Caco-2 (cell line): Measurements from ENCODE around the gene MAGI1. TPM values are rescaled to one million over a fixed set of nuclear protein-coding genes. Genes with fewer than 3 reads are reported as not detected.

Experiments
- BruUV-seq: library from RNA; stranded (reverse); fragments of 400-500 nt; replicated peaks from 2 replicates; lab custom pipeline; 2021; lab: Mats Ljungman, UMichigan
- CTCF ChIA-PET: fragments of 300-600 bp; sonication (Branson Sonifier 250); formaldehyde crosslinking; loops from one replicate; lab custom pipeline; 2022; ENCODE audit warnings: antibody characterized with exemption; lab: Charles Lee
- POLR2A ChIA-PET: fragments of 300-600 bp; sonication (Branson Sonifier 250); formaldehyde crosslinking; loops from one replicate; lab custom pipeline; 2022; ENCODE audit warnings: antibody characterized with exemption; lab: Charles Lee
- DNase-seq, 2 experiments: peaks; one replicate each; pipeline versions ENCODE4 v3.0.0 to v3.0.0-alpha.2; 2020 to 2022
- H3K27me3 ChIP-seq: replicated peaks from 2 replicates; pipeline ENCODE4 v1.6.0; 2011; ENCODE audit warnings: low read length; ENCODE audit not compliant: control insufficient read depth, insufficient read depth
- H3K36me3 ChIP-seq: 2 replicates; pipeline ENCODE4 v1.5.1; 2011; ENCODE audit warnings: low read length; ENCODE audit not compliant: control insufficient read depth, insufficient read depth
- H3K4me1 ChIP-seq: fragments of 250-450 bp; sonication (Bioruptor Pico); 2 replicates; pipeline ENCODE4 v1.5.1; 2020; ENCODE audit warnings: mild to moderate bottlenecking
- H3K4me3 ChIP-seq: 2 replicates; pipeline ENCODE4 v1.5.1; 2011; ENCODE audit warnings: low read depth, mild to moderate bottlenecking, control low read depth, low read length
- H3K9me3 ChIP-seq: fragments of 250-450 bp; sonication (Bioruptor Pico); 2 replicates; pipeline ENCODE4 v1.5.1; 2020; ENCODE audit warnings: mild to moderate bottlenecking, moderate library complexity
- H3K27ac Mint-ChIP-seq: one replicate; pipeline ENCODE4 v1.8.0; 2022; ENCODE audit warnings: mixed read lengths; ENCODE audit not compliant: unreplicated experiment
- H3K27me3 Mint-ChIP-seq: one replicate; pipeline ENCODE4 v1.8.0; 2022; ENCODE audit warnings: mixed read lengths; ENCODE audit not compliant: insufficient read depth, unreplicated experiment
- H3K36me3 Mint-ChIP-seq: one replicate; pipeline ENCODE4 v1.8.0; 2022; ENCODE audit warnings: mild to moderate bottlenecking, mixed read lengths; ENCODE audit not compliant: insufficient read depth, unreplicated experiment
- H3K4me1 Mint-ChIP-seq: one replicate; pipeline ENCODE4 v1.8.0; 2022; ENCODE audit warnings: low read depth, mixed read lengths; ENCODE audit not compliant: unreplicated experiment
- H3K4me3 Mint-ChIP-seq: one replicate; pipeline ENCODE4 v1.8.0; 2022; ENCODE audit warnings: mild to moderate bottlenecking, moderate library complexity, mixed read lengths; ENCODE audit not compliant: unreplicated experiment
- H3K9me3 Mint-ChIP-seq: one replicate; pipeline ENCODE4 v1.8.0; 2022; ENCODE audit warnings: mixed read lengths; ENCODE audit not compliant: unreplicated experiment
- intact Hi-C: fragments of 100-400 bp; cut with micrococcal nuclease; formaldehyde crosslinking; loops from one replicate; pipeline ENCODE4 v1.10.0; 2022; ENCODE audit not compliant: unreplicated experiment
- total RNA-seq: library from RNA; stranded (reverse); gene quantifications from 2 replicates; pipeline ENCODE4 v1.2.3, GENCODE V29; 2022
- TF ChIP-seq, protein P1 (sequence below), 2 experiments: fragments of 200-600 bp in 1 of 2; IDR thresholded peaks; 1 replicate in 1 of 2; 2 replicates in 1 of 2; pipeline versions ENCODE4 v1.5.1 to v1.8.0; 2011 to 2022; ENCODE audit warnings: antibody characterized with exemption in 1 of 2, control low read depth in 1 of 2, inconsistent platforms in 1 of 2, low read depth in 1 of 2, low read length in 1 of 2, mild to moderate bottlenecking in 1 of 2, moderate library complexity in 1 of 2; ENCODE audit not compliant: insufficient read depth in 1 of 2, severe bottlenecking in 1 of 2, unreplicated experiment in 1 of 2

The MAGI1 gene
- total RNA-seq, 1 experiment from 2014 or later: 64.9 TPM

- H3K36me3 ChIP-seq: no peaks in the 10 kb centered on the region
- no peaks in the 10 kb centered on the region for H3K9me3 Mint-ChIP-seq
- peak in 1 of 2 experiments; percentile 59 for DNase-seq
Observed at GRCh38 chr3:65732051-65732935, 306.4 kb downstream of the MAGI1 start.

DNA sequence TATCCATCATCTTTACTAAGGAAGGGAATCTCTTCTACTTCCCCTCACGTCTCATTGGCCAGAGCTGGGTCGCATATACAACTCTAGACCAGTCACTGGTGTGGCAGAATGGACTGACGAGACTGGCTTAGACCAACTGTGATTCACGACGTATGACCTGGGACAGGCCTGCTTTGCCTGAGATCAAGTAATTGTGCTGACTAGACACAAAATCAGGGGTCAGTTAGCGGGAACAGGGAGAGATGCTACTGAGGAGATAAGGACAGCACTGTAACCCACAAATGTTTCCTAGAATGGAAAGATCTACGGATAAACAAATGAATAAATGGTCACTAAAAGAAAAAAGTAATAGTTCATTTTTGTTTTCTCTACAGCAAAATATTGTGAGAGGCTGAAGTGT lies 308.3 kb downstream of the MAGI1 start:
- no peak overlapping the region for H3K4me3 Mint-ChIP-seq
- no peak overlapping the region for H3K27ac Mint-ChIP-seq
- BruUV-seq: no TSS peak
- H3K36me3 Mint-ChIP-seq: no peaks in the 10 kb centered on the region
- TF ChIP-seq, protein P1, sequence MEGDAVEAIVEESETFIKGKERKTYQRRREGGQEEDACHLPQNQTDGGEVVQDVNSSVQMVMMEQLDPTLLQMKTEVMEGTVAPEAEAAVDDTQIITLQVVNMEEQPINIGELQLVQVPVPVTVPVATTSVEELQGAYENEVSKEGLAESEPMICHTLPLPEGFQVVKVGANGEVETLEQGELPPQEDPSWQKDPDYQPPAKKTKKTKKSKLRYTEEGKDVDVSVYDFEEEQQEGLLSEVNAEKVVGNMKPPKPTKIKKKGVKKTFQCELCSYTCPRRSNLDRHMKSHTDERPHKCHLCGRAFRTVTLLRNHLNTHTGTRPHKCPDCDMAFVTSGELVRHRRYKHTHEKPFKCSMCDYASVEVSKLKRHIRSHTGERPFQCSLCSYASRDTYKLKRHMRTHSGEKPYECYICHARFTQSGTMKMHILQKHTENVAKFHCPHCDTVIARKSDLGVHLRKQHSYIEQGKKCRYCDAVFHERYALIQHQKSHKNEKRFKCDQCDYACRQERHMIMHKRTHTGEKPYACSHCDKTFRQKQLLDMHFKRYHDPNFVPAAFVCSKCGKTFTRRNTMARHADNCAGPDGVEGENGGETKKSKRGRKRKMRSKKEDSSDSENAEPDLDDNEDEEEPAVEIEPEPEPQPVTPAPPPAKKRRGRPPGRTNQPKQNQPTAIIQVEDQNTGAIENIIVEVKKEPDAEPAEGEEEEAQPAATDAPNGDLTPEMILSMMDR (IDR thresholded peaks at IDR 0.05; ENCODE audit: insufficient read depth in 1 of 2, low read depth in 1 of 2, low read length in 1 of 2, severe bottlenecking in 1 of 2, unreplicated experiment in 1 of 2): no peak
- DNase-seq: no peak
- Histone ChIP-seq H3K4me3 (no peak overlapping the region), H3K9me3 (no peaks in the 10 kb centered on the region), H3K36me3 (no peaks in the 10 kb centered on the region), H3K4me1 (peaks cover 4% of the 10 kb centered on the region; the same call in 1 of the 2 replicates), H3K27me3 (no peaks in the 10 kb centered on the region)
- intact Hi-C loops: loop anchor here (5.0 kb wide), 1 partner anchor 1198 kb away; no protein-coding TSS in a partner anchor
- H3K4me1 Mint-ChIP-seq: no peaks in the 10 kb centered on the region
- no peaks in the 10 kb centered on the region for H3K27me3 Mint-ChIP-seq
- POLR2A ChIA-PET: no interaction called here
- CTCF ChIA-PET: no interaction called here
- no peaks in the 10 kb centered on the region for H3K9me3 Mint-ChIP-seq

More at GRCh38 chr3:65732051-65732935, 306.4 kb downstream of the MAGI1 start:
- Histone ChIP-seq H3K9me3 (no peaks in the 10 kb centered on the region), H3K27me3 (no peaks in the 10 kb centered on the region), H3K4me1 (peaks cover 4% of the 10 kb centered on the region; the same call in 1 of the 2 replicates), H3K4me3 (no peak overlapping the region)
- Mint-ChIP-seq H3K4me1 (no peaks in the 10 kb centered on the region), H3K4me3 (no peak overlapping the region), H3K27ac (no peak overlapping the region), H3K27me3 (no peaks in the 10 kb centered on the region), H3K36me3 (no peaks in the 10 kb centered on the region)
- BruUV-seq: no TSS peak
- intact Hi-C loops: loop anchor here (1.0 to 5.0 kb wide), 2 partner anchors 293 to 1200 kb away; no protein-coding TSS in a partner anchor
- TF ChIP-seq, protein P1 (IDR thresholded peaks at IDR 0.05; ENCODE audit: insufficient read depth in 1 of 2, low read depth in 1 of 2, low read length in 1 of 2, severe bottlenecking in 1 of 2, unreplicated experiment in 1 of 2): peak; percentile 57 to 79
- POLR2A ChIA-PET: no interaction called here
- CTCF ChIA-PET: interaction anchor here (0.6 to 1.7 kb wide), 5 partner anchors 19 to 293 kb away, joined by 3 to 6 read pairs (median 3); no protein-coding TSS in a partner anchor

DNA sequence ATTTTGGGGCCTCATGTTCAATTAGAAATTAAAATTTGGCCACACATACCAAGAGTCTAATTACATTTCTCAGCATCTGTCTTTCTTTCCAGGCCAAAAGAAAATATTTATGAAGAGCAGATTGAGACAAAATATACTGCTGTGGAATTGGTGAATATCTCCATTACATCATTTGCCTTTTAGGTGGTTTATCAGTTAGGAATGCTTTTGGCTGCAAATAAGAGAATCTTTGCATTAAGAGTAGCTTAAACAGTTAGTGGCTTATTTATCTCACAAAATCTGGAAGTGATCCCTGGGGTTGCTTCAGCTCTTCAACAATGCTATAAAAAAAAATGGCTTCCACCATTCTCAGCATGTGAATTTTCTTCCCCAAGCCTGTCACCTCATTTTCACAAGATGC lies 308.7 kb downstream of the MAGI1 start:
- no TSS peak for BruUV-seq
- no peak overlapping the region for H3K4me3 Mint-ChIP-seq
- no peaks in the 10 kb centered on the region for H3K36me3 Mint-ChIP-seq
- no peak overlapping the region for H3K27ac Mint-ChIP-seq
- no peaks in the 10 kb centered on the region for H3K4me1 Mint-ChIP-seq
- no peaks in the 10 kb centered on the region for H3K27me3 Mint-ChIP-seq
- no peak for DNase-seq
- peaks cover 4% of the 10 kb centered on the region; the same call in 1 of the 2 replicates for H3K4me1 ChIP-seq
- TF ChIP-seq, protein P1 (IDR thresholded peaks at IDR 0.05; ENCODE audit: insufficient read depth in 1 of 2, low read depth in 1 of 2, low read length in 1 of 2, severe bottlenecking in 1 of 2, unreplicated experiment in 1 of 2): no peak
- no peaks in the 10 kb centered on the region for H3K9me3 Mint-ChIP-seq
- no peaks in the 10 kb centered on the region for H3K36me3 ChIP-seq
- no peak overlapping the region for H3K4me3 ChIP-seq
- H3K9me3 ChIP-seq: no peaks in the 10 kb centered on the region
- no peaks in the 10 kb centered on the region for H3K27me3 ChIP-seq
- intact Hi-C loops: loop anchor here (5.0 kb wide), 1 partner anchor 1198 kb away; no protein-coding TSS in a partner anchor
- ChIA-PET POLR2A (no interaction called here), CTCF (no interaction called here)
